SK-N-SH (cell line): ENCODE data around the gene GHR. TPM values are rescaled to one million over a fixed set of nuclear protein-coding genes. Genes with fewer than 3 reads are reported as not detected.

ENCODE experiments used
- CTCF ChIA-PET: fragments of 300-600, 350-600 bp; formaldehyde crosslinking; extraction: SDS; loops from one replicate; lab custom pipeline; 2021; lab: Yijun Ruan, JAX
- POLR2A ChIA-PET: fragments of 350-600 bp; sonication (Branson Sonifier 250); formaldehyde crosslinking; extraction: SDS; loops from one replicate; lab custom pipeline; 2020; ENCODE audit warnings: antibody characterized with exemption, inconsistent platforms; lab: Yijun Ruan, JAX
- DNase-seq: peaks from one replicate; pipeline ENCODE4 v3.0.0; 2012
- H2AFZ ChIP-seq: fragments of 200-600 bp; sonication (generic); 2 replicates; pipeline ENCODE4 v1.8.1; 2016; ENCODE audit warnings: antibody characterized with exemption, mild to moderate bottlenecking, low read depth
- H3F3A ChIP-seq: fragments of 200-600 bp; sonication (generic); replicated peaks from 2 replicates; pipeline ENCODE3; 2016; ENCODE audit warnings: antibody characterized with exemption, mild to moderate bottlenecking; ENCODE audit not compliant: insufficient read depth
- H3K27ac ChIP-seq, 2 experiments: fragments of 200-500 bp in 1 of 2; fragments of 200-600 bp in 1 of 2; sonication (Bioruptor generic) in 1 of 2; sonication (generic), shearing (Covaris generic) in 1 of 2; 2 replicates each; pipeline versions ENCODE4 v1.5.1 to v1.6.1; 2014 to 2016; ENCODE audit warnings: low read depth in 2 of 2, inconsistent platforms in 1 of 2, low read length in 1 of 2, mild to moderate bottlenecking in 1 of 2, mixed read lengths in 1 of 2
- H3K27me3 ChIP-seq: fragments of 200-600 bp; sonication (generic), shearing (Covaris generic); 2 replicates; pipeline ENCODE4 v1.6.1; 2016; ENCODE audit warnings: mixed run types; ENCODE audit not compliant: insufficient read depth
- H3K36me3 ChIP-seq, 2 experiments: fragments of 200-500 bp in 1 of 2; fragments of 200-600 bp in 1 of 2; sonication (Bioruptor generic) in 1 of 2; sonication (generic) in 1 of 2; replicated peaks in 1 of 2; 2 replicates each; pipeline versions ENCODE3 to v1.5.1; 2014 to 2016; ENCODE audit warnings: low read length in 1 of 2, mild to moderate bottlenecking in 1 of 2; ENCODE audit not compliant: insufficient read depth in 2 of 2, control insufficient read depth in 1 of 2
- H3K4me1 ChIP-seq, 2 experiments: fragments of 200-500 bp in 1 of 2; fragments of 200-600 bp in 1 of 2; sonication (Bioruptor generic) in 1 of 2; sonication (generic), shearing (Covaris generic) in 1 of 2; 2 replicates each; pipeline versions ENCODE4 v1.5.1 to v1.6.1; 2014 to 2016; ENCODE audit warnings: low read depth in 1 of 2, low read length in 1 of 2, mixed run types in 1 of 2; ENCODE audit not compliant: insufficient read depth in 2 of 2, control insufficient read depth in 1 of 2
- H3K4me2 ChIP-seq: fragments of 200-600 bp; sonication (generic), shearing (Covaris generic); 2 replicates; pipeline ENCODE4 v1.6.1; 2017; ENCODE audit warnings: mixed run types
- H3K4me3 ChIP-seq, 2 experiments: fragments of 200-500 bp in 1 of 2; fragments of 200-600 bp in 1 of 2; sonication (Bioruptor generic) in 1 of 2; sonication (generic), shearing (Covaris generic) in 1 of 2; 2 replicates each; pipeline versions ENCODE4 v1.5.1 to v1.8.1; 2014 to 2016; ENCODE audit warnings: low read depth in 2 of 2, inconsistent platforms in 1 of 2, low read length in 1 of 2, mild to moderate bottlenecking in 1 of 2, mixed read lengths in 1 of 2, moderate library complexity in 1 of 2
- H3K79me2 ChIP-seq: fragments of 200-600 bp; sonication (generic); 2 replicates; pipeline ENCODE4 v1.8.1; 2017; ENCODE audit warnings: mild to moderate bottlenecking; ENCODE audit not compliant: insufficient read depth
- H3K9ac ChIP-seq: fragments of 200-600 bp; sonication (generic); 2 replicates; pipeline ENCODE4 v1.6.1; 2017; ENCODE audit warnings: mixed run types
- H3K9me2 ChIP-seq: fragments of 200-600 bp; sonication (generic); 2 replicates; pipeline ENCODE4 v1.6.1; 2017; ENCODE audit warnings: mixed run types
- H3K9me3 ChIP-seq: fragments of 200-600 bp; sonication (generic); 2 replicates; pipeline ENCODE4 v1.6.1; 2017; ENCODE audit warnings: mixed run types, mild to moderate bottlenecking, moderate library complexity
- H4K20me1 ChIP-seq: fragments of 200-600 bp; sonication (generic); 2 replicates; pipeline ENCODE4 v1.6.1; 2017; ENCODE audit warnings: mild to moderate bottlenecking, mixed run types; ENCODE audit not compliant: insufficient read depth
- CHD2 ChIP-seq: fragments of 150-350 bp; IDR thresholded peaks from 2 replicates; pipeline ENCODE4 v1.6.1; 2018; ENCODE audit warnings: low read length; ENCODE audit not compliant: partially characterized antibody
- ELF1 ChIP-seq: IDR thresholded peaks from 2 replicates; pipeline ENCODE4 v1.4.0; 2012
- EP300 ChIP-seq, 2 experiments: IDR thresholded peaks; 2 replicates each; pipeline versions ENCODE4 v1.4.0 to v1.6.1; 2012; ENCODE audit warnings: borderline replicate concordance in 1 of 2, low read depth in 1 of 2, low read length in 1 of 2
- EZH2phosphoT487 ChIP-seq: fragments of 200-600 bp; sonication (generic); IDR thresholded peaks from 2 replicates; pipeline ENCODE4 v1.6.1; 2017; ENCODE audit warnings: low read depth, mixed run types, mild to moderate bottlenecking, antibody characterized with exemption, moderate library complexity, borderline replicate concordance
- GABPA ChIP-seq: IDR thresholded peaks from 2 replicates; pipeline ENCODE4 v1.4.0; 2012; ENCODE audit warnings: low read depth, mild to moderate bottlenecking
- NFIC ChIP-seq: IDR thresholded peaks from 2 replicates; pipeline ENCODE4 v1.4.0; 2012; ENCODE audit warnings: borderline replicate concordance
- POLR2AphosphoS5 ChIP-seq: IDR thresholded peaks from 2 replicates; pipeline ENCODE4 v1.6.1; 2012; ENCODE audit warnings: low read depth, low read length
- RAD21 ChIP-seq: IDR thresholded peaks from 2 replicates; pipeline ENCODE4 v1.6.1; 2012; ENCODE audit warnings: mild to moderate bottlenecking, low read length
- RXRA ChIP-seq: IDR thresholded peaks from 2 replicates; pipeline ENCODE4 v1.4.0; 2012; ENCODE audit warnings: low read depth, mild to moderate bottlenecking, borderline replicate concordance
- SIN3A ChIP-seq: IDR thresholded peaks from 2 replicates; pipeline ENCODE4 v1.6.1; 2012; ENCODE audit warnings: low read depth, mild to moderate bottlenecking, low read length, moderate library complexity, borderline replicate concordance
- SMC3 ChIP-seq: IDR thresholded peaks from 2 replicates; pipeline ENCODE4 v1.6.1; 2012; ENCODE audit warnings: low read depth, low read length, improper control_type of control experiment
- TAF1 ChIP-seq: IDR thresholded peaks from 2 replicates; pipeline ENCODE4 v1.6.1; 2012; ENCODE audit warnings: low read depth, mild to moderate bottlenecking, low read length, moderate library complexity, borderline replicate concordance
- TCF12 ChIP-seq: IDR thresholded peaks from 2 replicates; pipeline ENCODE4 v1.4.0; 2012
- TEAD4 ChIP-seq: IDR thresholded peaks from 2 replicates; pipeline ENCODE4 v1.4.0; 2012; ENCODE audit warnings: mild to moderate bottlenecking, borderline replicate concordance; ENCODE audit not compliant: insufficient read depth
- YY1 ChIP-seq: IDR thresholded peaks from 2 replicates; pipeline ENCODE4 v1.4.0; 2012; ENCODE audit warnings: low read depth, mild to moderate bottlenecking
- WGBS: methylation state at CpG from one replicate; pipeline ENCODE4 v1.1.6; 2017; ENCODE audit warnings: low lambda C conversion rate; 5-methylcytosine and 5-hydroxymethylcytosine counted together
- polyA plus RNA-seq, 3 experiments: library from polyadenylated mRNA; depleted of rRNA; stranded (reverse); fragments of >200 nt; gene quantifications; 2 replicates each; pipeline ENCODE4 v1.2.3, GENCODE V29; 2012
- TF ChIP-seq, protein P1 (sequence below): IDR thresholded peaks from 2 replicates; pipeline ENCODE4 v1.6.1; 2012; ENCODE audit warnings: mild to moderate bottlenecking, low read depth, low read length, moderate library complexity
- TF ChIP-seq, protein P2 (sequence below): fragments of 150-350 bp; IDR thresholded peaks from 2 replicates; pipeline ENCODE4 v1.6.1; 2016; ENCODE audit warnings: mild to moderate bottlenecking, low read depth, low read length
- TF ChIP-seq, protein P3 (sequence below): IDR thresholded peaks from 2 replicates; pipeline ENCODE4; 2012
- TF ChIP-seq, protein P4 (sequence below): fragments of 200-600 bp; sonication (generic); IDR thresholded peaks from 2 replicates; pipeline ENCODE4 v1.6.1; 2017; ENCODE audit warnings: antibody characterized with exemption, mild to moderate bottlenecking, moderate library complexity
- TF ChIP-seq, protein P5 (sequence below): IDR thresholded peaks from 2 replicates; pipeline ENCODE4 v1.4.0; 2012; ENCODE audit warnings: low read depth, borderline replicate concordance

The GHR gene
- polyA plus RNA-seq, 1 of the 3 experiments (the other 2 are of a cell fraction): 0.03 TPM

DNA sequence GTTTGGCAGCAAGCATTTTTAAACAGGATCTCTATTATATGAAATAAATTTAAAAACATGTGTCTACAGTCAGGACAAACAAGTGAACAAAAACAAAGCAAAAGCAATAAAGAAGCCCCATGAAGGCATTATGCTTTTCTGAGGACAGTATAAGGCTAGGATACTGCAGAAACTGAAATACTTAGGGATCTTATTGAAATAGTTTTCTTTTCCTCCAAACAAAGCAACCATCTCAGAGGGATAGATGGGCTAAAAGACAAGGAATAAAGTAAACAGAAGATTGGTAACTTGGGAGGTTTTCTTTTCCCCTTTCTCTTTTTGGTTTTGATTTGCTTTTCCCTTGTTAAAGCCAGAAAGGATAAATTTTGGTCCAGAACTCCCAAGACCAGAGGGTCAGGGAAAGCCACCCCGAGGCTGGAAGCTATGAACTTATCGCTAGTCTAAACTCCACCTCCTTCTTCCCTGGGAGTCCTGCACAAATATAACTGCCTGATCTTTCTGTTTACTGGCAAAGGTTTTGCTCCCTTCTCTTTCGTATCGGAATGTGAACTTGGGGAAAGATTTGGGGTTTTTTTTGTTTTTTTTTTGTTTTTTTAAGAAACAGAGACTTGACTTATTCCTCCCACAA is 164.0 kb downstream of the GHR start:
- Histone ChIP-seq H3K9me2 (no peaks in the 10 kb centered on the region), H3K9ac (no peak overlapping the region), H3K79me2 (no peaks in the 10 kb centered on the region), H3F3A (no peaks in the 10 kb centered on the region), H4K20me1 (no peaks in the 10 kb centered on the region), H3K9me3 (no peaks in the 10 kb centered on the region), H3K4me2 (no peak overlapping the region; the same call in 1 of the 2 replicates), H3K27me3 (no peaks in the 10 kb centered on the region; the same call in none of the 2 replicates), H3K4me1 (no peaks in the 10 kb centered on the region), H3K36me3 (no peaks in the 10 kb centered on the region), H3K4me3 (no peak overlapping the region), H3K27ac (no peak overlapping the region)
- no peak for DNase-seq
- CTCF ChIA-PET: interaction anchor here (1.1 kb wide), 1 partner anchor 530 kb away, joined by 4 read pairs; no protein-coding TSS in a partner anchor
- POLR2A ChIA-PET: no interaction called here
- TF ChIP-seq RAD21: no peak
- TF ChIP-seq POLR2AphosphoS5: no peak
- TF ChIP-seq ELF1: no peak
- TF ChIP-seq, protein P1, sequence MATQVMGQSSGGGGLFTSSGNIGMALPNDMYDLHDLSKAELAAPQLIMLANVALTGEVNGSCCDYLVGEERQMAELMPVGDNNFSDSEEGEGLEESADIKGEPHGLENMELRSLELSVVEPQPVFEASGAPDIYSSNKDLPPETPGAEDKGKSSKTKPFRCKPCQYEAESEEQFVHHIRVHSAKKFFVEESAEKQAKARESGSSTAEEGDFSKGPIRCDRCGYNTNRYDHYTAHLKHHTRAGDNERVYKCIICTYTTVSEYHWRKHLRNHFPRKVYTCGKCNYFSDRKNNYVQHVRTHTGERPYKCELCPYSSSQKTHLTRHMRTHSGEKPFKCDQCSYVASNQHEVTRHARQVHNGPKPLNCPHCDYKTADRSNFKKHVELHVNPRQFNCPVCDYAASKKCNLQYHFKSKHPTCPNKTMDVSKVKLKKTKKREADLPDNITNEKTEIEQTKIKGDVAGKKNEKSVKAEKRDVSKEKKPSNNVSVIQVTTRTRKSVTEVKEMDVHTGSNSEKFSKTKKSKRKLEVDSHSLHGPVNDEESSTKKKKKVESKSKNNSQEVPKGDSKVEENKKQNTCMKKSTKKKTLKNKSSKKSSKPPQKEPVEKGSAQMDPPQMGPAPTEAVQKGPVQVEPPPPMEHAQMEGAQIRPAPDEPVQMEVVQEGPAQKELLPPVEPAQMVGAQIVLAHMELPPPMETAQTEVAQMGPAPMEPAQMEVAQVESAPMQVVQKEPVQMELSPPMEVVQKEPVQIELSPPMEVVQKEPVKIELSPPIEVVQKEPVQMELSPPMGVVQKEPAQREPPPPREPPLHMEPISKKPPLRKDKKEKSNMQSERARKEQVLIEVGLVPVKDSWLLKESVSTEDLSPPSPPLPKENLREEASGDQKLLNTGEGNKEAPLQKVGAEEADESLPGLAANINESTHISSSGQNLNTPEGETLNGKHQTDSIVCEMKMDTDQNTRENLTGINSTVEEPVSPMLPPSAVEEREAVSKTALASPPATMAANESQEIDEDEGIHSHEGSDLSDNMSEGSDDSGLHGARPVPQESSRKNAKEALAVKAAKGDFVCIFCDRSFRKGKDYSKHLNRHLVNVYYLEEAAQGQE: no peak
- no peak for TF ChIP-seq EP300 (IDR thresholded peaks at IDR 0.05; ENCODE audit: borderline replicate concordance in 1 of 2, low read depth in 1 of 2, low read length in 1 of 2)
- TF ChIP-seq, protein P2, sequence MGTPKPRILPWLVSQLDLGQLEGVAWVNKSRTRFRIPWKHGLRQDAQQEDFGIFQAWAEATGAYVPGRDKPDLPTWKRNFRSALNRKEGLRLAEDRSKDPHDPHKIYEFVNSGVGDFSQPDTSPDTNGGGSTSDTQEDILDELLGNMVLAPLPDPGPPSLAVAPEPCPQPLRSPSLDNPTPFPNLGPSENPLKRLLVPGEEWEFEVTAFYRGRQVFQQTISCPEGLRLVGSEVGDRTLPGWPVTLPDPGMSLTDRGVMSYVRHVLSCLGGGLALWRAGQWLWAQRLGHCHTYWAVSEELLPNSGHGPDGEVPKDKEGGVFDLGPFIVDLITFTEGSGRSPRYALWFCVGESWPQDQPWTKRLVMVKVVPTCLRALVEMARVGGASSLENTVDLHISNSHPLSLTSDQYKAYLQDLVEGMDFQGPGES: no peak
- no peak for TF ChIP-seq GABPA
- no peak for TF ChIP-seq TAF1
- TF ChIP-seq RXRA: no peak
- TF ChIP-seq NFIC: no peak
- TF ChIP-seq YY1: no peak
- TF ChIP-seq, protein P3, sequence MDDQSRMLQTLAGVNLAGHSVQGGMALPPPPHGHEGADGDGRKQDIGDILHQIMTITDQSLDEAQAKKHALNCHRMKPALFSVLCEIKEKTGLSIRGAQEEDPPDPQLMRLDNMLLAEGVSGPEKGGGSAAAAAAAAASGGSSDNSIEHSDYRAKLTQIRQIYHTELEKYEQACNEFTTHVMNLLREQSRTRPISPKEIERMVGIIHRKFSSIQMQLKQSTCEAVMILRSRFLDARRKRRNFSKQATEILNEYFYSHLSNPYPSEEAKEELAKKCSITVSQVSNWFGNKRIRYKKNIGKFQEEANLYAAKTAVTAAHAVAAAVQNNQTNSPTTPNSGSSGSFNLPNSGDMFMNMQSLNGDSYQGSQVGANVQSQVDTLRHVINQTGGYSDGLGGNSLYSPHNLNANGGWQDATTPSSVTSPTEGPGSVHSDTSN: no peak
- TF ChIP-seq, protein P4, sequence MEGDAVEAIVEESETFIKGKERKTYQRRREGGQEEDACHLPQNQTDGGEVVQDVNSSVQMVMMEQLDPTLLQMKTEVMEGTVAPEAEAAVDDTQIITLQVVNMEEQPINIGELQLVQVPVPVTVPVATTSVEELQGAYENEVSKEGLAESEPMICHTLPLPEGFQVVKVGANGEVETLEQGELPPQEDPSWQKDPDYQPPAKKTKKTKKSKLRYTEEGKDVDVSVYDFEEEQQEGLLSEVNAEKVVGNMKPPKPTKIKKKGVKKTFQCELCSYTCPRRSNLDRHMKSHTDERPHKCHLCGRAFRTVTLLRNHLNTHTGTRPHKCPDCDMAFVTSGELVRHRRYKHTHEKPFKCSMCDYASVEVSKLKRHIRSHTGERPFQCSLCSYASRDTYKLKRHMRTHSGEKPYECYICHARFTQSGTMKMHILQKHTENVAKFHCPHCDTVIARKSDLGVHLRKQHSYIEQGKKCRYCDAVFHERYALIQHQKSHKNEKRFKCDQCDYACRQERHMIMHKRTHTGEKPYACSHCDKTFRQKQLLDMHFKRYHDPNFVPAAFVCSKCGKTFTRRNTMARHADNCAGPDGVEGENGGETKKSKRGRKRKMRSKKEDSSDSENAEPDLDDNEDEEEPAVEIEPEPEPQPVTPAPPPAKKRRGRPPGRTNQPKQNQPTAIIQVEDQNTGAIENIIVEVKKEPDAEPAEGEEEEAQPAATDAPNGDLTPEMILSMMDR: no peak
- no peak for TF ChIP-seq TCF12
- no peak for TF ChIP-seq EZH2phosphoT487
- no peak for TF ChIP-seq TEAD4
- no peak for TF ChIP-seq SIN3A
- no peak for TF ChIP-seq SMC3
- TF ChIP-seq, protein P5, sequence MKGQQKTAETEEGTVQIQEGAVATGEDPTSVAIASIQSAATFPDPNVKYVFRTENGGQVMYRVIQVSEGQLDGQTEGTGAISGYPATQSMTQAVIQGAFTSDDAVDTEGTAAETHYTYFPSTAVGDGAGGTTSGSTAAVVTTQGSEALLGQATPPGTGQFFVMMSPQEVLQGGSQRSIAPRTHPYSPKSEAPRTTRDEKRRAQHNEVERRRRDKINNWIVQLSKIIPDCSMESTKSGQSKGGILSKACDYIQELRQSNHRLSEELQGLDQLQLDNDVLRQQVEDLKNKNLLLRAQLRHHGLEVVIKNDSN: no peak
- TF ChIP-seq CHD2: no peak
- TF ChIP-seq, all 33 proteins: peak for 0
- WGBS: 3% methylated on average over 4 of the region's 4 CpGs
- H2AFZ ChIP-seq: no peak overlapping the region; the same call in 1 of the 2 replicates
